Mammary epithelial cell (primary cell): ENCODE measurements around the gene FMR1NB.

Source experiments
- EZH2 ChIP-seq: IDR thresholded peaks from 2 replicates; pipeline ENCODE4 v1.6.1; 2012; ENCODE audit warnings: low read length, inconsistent platforms, borderline replicate concordance
- TF ChIP-seq, protein P1 (sequence below), 2 donors: IDR thresholded peaks in 1 of 2; conservative IDR thresholded peaks in 1 of 2; 2 replicates each; pipeline ENCODE4 v1.5.1; 2011 to 2012; ENCODE audit warnings: inconsistent platforms in 2 of 2, low read length in 2 of 2, mild to moderate bottlenecking in 2 of 2, control low read depth in 1 of 2, low read depth in 1 of 2; ENCODE audit not compliant: insufficient read depth in 1 of 2; ENCODE audit errors: extremely low read depth in 1 of 2

DNA sequence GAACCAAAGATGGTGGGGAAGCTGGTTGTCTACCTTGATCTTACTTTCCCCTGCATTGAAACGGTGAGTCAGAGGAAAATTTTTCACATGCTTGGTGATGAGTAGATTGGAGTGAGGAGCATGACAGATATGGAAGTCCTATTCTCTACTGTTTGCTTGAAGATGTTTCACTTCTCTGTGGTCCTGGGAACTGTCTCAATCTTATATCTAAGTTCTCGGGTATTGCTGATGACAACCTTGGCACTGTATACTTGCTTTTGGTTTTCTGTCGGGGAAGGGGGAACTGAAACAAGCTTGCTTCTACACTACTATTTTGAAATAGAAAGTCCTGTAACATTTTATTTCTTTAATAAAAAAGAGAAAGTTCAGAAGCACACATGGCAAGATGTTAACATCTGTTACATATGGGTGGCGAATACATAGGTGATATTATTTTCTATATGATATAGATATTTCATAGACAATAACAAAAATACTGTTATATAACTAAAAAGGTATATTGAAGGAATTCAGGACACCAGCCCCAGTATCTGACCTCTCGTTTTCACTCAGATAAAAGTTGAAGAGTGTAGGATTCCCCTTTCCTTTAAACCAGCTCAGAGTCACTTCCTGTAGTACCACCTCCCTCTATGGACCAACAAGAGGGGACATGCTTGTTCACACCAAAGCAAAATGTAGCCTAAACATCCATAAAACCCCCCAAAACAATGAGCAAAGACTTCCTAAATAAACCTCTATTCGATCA is 88.8 kb downstream of the FMR1NB start:
- TF ChIP-seq, protein P1, sequence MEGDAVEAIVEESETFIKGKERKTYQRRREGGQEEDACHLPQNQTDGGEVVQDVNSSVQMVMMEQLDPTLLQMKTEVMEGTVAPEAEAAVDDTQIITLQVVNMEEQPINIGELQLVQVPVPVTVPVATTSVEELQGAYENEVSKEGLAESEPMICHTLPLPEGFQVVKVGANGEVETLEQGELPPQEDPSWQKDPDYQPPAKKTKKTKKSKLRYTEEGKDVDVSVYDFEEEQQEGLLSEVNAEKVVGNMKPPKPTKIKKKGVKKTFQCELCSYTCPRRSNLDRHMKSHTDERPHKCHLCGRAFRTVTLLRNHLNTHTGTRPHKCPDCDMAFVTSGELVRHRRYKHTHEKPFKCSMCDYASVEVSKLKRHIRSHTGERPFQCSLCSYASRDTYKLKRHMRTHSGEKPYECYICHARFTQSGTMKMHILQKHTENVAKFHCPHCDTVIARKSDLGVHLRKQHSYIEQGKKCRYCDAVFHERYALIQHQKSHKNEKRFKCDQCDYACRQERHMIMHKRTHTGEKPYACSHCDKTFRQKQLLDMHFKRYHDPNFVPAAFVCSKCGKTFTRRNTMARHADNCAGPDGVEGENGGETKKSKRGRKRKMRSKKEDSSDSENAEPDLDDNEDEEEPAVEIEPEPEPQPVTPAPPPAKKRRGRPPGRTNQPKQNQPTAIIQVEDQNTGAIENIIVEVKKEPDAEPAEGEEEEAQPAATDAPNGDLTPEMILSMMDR (conservative IDR thresholded peaks at IDR 0.05 in 1 of 2, IDR thresholded peaks at IDR 0.05 in 1 of 2; ENCODE audit: extremely low read depth in 1 of 2, insufficient read depth in 1 of 2, low read depth in 1 of 2, low read length in 2 of 2), result no peak
- TF ChIP-seq EZH2, result no peak
